ENCODE results near the gene MBNL1.

MBNL1 gene

DNA sequence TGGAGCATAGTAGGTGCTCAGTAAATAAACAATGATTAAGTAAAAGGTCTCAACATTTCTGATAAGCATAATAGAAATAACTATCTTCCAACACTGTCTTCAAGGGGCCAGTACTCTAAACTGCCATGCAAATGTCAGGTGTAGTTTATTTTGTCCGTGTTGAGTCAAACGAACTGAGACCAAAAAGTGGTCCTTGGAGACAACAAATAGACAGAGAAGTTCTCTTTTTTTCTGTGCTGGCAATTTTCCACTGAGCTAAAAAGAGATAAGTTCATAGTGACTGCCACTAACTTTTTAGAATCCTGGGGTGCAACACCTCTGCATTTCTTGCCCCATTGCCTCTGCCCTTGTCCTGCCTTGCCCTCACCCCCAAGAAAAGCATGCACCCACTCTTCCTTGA, 14.7 kb upstream of the MBNL1 start:
- DNase-seq: peak; percentile 72

GRCh38 chr3:152255290-152255689, 13.4 kb upstream of the MBNL1 start:
- DNase-seq: no peak

GRCh38 chr3:152256851-152257562, 11.7 kb upstream of the MBNL1 start:
- no peak for DNase-seq

DNA sequence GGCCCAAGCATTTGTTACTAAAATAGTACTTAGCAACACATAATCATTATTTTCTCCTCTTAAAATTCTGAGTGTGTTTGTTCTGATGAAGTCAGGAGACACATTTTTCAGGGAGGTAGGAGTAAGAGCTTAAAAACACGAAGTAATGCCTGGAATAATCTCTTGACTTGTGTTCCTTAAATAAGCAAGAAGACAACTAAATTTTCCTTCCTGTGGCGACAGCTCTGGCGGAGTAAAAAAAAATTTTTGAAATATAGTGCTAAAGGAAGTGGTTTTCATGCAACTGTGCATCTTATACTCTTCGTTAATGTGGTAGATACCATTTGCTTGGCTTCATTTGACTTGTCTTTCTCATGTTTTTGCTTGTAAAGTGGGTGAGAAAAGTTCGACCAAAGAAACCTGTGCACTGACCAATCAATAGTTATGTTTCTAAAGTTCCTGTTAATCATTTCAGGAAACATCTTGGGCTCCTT, 11.1 kb upstream of the MBNL1 start:
- peak; percentile 55 for DNase-seq

DNA sequence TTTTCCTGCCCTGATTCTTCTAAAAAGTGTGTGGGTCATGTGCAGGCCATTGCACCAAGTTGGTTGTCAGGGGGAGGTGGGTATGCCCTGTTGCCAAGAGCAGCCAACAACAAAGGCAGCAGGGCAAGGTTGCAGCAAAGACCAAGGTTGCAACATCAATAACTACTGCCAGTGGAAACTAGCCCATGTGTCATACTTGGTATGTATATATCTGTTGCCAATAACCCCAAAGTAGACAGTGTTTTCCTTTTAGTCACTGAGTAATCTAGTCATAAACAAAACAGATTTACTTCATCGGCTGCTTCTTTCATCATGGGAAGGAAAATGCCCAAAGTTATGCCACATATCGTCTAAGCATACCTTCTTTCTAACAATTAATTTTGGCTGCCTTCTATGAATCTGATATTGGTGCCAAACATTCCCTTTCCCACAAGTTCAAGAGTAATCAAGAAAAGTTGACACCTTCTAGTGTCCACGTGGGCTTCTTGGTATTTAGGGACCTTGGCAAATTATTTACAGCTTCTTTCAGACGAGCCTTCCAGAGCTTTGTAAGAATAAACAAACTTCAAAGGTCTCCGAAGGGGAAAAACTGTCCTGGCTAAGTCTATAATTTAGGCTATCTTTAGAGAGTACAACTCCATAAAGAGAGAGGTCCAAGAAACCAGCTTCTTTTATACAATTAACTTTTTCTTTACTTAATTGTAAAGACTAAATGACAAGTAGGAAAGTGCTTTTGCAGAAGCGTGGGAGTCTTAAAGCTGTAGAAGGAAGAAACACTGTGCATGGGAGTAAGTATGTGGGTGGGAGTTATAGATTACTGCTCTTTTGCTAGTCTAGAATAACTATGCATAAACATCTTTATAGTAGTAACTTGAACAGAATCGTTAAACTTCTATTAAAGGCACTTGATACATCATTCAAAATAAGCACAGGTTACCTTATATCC, 10.0 kb upstream of the MBNL1 start:
- DNase-seq: peak; percentile 75

- DNase-seq: no peak
These were observed 9.3 kb upstream of the MBNL1 start for GRCh38 chr3:152259468-152259867.

- no peak for DNase-seq
These were observed 8.7 kb upstream of the MBNL1 start for GRCh38 chr3:152260026-152260425.

DNA sequence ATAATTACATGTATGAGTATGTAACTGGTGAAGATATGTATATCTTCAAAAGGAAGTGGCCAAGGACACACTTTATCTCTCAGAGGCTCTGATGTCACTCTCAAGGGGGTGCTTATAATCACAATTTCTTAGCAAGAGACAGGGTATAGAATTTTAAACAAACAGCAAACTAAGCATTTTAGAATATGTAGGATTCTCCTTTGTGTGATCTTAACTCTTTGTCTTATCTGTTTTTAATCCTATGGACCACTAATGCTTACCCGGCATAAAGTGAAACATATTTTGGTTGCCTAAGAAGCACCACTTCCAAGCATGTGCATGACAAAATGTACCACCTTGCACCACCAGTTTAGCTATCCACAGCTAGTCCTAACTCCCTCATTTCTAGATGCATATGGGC, 8.2 kb upstream of the MBNL1 start:
- no peak for DNase-seq

- DNase-seq: no peak
These were observed 7.4 kb upstream of the MBNL1 start for GRCh38 chr3:152261329-152261728.

DNA sequence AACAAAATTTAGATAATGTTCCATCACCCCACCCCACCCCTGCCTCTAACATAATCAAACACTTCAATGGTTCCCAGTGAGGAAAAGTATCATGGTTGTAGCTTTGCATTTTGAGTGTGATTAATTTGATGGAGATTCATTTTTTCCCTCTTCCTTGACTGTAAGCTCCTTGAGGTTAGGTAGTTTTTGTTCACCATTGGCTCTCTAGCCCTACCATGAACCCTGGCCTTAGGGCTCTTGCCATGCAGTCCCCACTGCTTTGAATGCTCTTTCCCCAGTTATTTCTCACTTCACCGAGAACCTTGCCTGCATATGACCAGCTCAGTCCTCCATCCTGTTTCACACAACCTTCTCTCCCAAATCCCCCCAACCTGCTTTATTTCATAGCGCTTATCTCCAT, 5.0 kb upstream of the MBNL1 start:
- no peak for DNase-seq

DNA sequence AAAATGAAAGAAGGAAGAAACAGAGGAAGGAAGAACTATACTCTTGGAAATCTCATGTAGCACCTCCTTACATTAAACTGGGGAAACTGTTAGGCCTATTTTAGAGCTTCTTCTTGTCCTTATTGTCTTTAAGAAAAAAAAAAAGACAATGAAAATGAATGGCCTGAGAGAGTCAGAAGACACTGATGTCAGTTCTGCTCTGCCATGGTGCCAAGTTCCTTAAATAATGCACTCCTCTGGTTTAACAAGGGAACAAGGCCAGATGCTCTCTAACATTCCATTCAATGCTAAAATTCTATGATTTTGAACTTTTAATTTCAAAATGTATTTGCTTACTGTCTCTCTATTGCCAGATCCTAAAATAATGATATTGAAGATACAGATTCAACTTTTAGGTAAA, 4.4 kb upstream of the MBNL1 start:
- DNase-seq: no peak

DNA sequence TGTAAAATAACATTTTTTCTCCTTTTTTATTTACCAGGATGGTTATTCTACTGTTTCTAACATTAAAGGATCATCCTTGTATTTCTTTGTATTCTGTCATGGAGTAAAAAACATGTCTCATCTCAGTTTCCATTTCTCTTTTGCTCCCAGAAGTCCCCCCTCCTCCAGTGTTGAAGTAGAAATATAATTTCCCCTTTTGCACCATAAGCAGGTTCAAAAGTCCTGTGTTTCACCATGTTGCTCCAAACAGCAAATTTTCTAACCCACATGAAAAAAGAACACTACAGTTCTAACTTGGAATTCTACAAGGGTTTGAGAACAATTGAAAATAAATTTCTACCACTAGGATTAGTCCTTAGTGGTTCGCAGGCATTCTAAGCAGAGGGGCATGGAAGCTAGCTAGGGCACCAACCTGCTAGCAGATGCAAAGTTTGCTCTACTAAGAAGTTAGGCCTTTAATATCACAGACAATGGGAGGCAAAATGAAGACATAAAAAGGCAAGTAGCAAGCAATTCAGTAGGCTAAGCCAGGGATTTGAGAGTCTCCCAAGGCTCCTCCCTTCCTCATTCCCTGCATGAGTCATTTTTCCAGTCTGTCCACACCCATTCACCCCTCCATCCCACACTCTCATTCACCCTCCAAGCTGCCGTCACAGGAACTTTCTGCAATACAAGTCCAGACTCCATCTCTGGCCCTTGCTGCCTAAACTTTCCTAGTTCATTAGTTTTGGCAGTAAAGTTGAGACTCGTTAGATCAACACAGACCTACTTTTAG, 2.3 kb upstream of the MBNL1 start:
- DNase-seq: no peak

DNA sequence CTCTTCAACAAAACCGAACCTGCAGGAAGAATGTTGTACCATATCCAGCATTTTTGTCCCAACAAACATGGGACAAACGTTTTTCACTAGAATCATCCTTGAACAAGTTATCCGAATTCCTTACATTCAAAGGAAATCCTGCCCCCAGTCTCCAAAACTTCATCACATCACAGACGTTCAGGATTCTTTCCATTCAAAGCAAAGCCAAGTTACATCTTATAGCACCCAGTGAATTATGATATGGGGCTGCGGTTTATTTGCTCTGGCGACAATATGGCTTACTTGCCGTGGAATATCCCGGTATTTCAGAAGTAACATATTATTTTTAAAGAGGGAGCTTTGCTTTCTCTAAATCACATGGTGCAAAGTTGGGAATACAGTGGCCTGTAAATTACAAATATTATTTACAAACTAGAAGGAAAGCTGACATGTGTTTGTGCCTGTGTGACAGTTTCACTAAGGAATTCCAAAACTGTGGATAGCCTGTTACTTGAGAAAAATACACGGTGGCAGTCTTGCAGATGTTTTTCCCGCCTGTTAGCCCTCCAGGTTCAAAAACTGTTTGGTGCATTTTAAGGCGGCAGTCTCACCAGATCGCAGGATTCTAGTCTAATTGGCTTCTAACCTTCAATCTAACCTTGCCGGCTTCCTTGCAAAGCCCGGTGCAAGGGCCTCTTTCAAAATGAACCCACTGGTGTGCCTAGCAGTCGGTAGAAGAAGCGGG, 736 bp upstream of the MBNL1 start:
- no peak for DNase-seq

DNA sequence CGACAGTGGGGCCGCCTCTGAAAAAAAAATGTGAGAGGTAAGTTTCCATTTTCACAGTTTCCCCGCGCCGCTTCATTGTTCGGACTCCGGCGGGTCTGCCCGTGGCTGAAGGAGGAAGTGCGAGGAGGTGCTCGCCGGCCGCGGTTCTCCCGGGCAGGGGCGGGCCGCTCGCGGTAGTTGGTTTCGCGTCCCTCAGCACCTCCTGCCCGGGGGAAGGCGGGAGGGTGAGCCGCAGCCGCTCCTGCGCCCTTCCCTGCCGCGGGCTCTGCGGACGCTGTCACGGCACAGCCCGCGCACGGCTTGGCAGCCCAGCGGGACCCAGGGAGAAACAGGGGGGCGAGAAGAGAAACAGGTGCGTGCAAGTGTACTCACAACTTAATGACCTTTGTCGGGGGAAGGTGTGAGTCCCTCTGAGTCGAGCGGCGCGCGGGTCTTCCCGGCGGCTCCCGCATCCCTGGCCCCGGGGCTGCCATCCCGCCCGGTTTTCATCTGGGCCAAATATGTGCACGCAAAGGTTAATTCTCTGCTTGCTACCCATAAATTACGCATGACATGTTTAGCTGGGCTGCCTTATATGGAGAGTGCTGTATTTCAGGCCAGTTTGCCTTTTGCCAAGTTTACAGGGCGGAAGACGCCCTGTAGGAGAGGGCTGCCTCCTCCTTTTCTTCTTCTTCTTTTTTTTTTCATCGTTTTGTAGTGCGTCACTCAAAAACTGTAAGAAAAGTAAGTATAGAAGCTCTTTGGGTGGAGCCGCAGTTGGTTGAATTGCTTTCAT, 514 bp downstream of the MBNL1 start:
- DNase-seq: peak; percentile 65

DNA sequence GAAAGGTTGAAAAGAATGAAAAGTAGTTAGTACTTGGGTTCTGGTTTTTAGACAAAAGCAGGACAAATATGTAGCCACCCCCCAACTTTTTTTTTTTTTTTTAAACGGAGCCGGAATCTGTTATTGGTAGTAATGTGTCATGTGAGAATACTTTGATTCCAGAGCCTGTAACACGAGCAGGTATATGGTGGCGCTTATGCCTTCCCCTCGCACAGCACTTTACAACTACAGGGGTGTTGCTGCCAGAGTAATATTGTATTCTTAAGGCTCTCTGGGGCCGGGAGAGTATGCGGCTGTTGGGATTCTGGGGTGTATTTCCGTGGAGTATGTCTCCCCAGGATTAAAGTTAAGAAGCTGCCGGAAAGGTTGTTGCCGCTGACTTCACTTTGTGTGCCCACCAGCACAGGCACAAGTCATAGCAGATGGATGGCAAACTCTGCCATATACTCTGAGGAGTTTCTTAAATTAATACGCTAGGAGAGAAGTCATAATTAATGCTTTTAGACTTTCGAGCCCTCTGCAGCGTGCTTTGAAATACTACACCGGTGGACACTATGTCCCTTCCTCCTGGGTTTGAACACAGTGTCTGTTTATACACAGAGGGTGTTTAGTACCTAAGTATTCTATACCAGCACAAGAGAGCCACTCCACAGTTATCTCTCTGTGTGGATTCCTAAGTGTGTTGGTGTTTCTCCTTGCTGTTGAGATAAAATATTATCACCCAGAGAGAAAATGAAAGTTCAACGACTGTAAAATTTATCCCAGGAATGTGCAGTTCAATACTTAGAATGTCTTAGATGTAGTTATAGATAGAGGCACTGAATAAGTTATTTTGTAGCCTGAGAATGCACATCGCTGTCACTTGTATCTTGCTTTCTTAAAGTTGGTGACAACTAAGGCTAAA, 1.4 kb downstream of the MBNL1 start:
- peak; percentile 80 for DNase-seq

DNA sequence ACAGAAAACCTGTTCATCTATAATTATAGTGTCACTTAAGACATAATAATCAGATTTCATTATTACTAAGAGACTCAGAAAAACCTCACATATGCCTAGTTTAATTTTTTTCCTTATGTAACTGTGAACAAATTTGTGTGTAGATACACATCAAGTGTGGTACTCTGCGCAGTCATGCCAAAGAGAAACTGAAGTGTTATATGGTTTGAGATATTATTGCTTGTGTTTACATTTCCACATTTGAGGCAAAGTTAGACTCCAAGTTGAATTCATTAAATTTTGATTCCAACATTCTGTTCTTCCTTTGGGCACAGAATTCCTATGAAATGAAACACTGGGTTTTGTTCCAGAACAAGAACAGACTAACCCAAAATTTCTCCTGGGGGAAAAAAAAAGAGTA, 2.2 kb downstream of the MBNL1 start:
- DNase-seq: no peak

GRCh38 chr3:152271501-152272236, 2.9 kb downstream of the MBNL1 start:
- DNase-seq: peak; percentile 46

- DNase-seq: peak; percentile 72
These were observed 4.1 kb downstream of the MBNL1 start for GRCh38 chr3:152272771-152273242.

- DNase-seq: peak; percentile 81
These were observed 8.0 kb downstream of the MBNL1 start for GRCh38 chr3:152276681-152277080.

GRCh38 chr3:152277198-152277597, 8.5 kb downstream of the MBNL1 start:
- DNase-seq: no peak

Measured in hematopoietic multipotent progenitor cell treated with erythropoietin and hydrocortisone succinate and interleukin-3 and kit ligand, for 6 days (in vitro differentiated cells).